NCI-H1417 treated with DMSO at 0.1 percent for 48 hours (cell line): ENCODE measurements around the gene PCP4L1.

Experiments used
- DNase-seq: peaks from one replicate; lab custom pipeline; 2025; lab: John Stamatoyannopoulos, UW

Gene PCP4L1

GRCh38 chr1:161266836-161267235, 8.3 kb downstream of the PCP4L1 start:
- DNase-seq: no peak

- no peak for DNase-seq
These were observed 8.8 kb downstream of the PCP4L1 start for GRCh38 chr1:161267321-161267720.

GRCh38 chr1:161273402-161273801, 14.9 kb downstream of the PCP4L1 start:
- no peak for DNase-seq

GRCh38 chr1:161274874-161275273, 16.3 kb downstream of the PCP4L1 start:
- no peak for DNase-seq

- no peak for DNase-seq
These were observed 24.4 kb downstream of the PCP4L1 start for GRCh38 chr1:161282991-161283390.

- no peak for DNase-seq
These were observed 26.6 kb downstream of the PCP4L1 start for GRCh38 chr1:161285113-161285512.

GRCh38 chr1:161285521-161285920, 27.0 kb downstream of the PCP4L1 start:
- DNase-seq: no peak

- DNase-seq: no peak
These were observed 29.0 kb downstream of the PCP4L1 start for GRCh38 chr1:161287482-161288054.

GRCh38 chr1:161290779-161291178, 32.2 kb downstream of the PCP4L1 start:
- DNase-seq: no peak

GRCh38 chr1:161297415-161297814, 38.9 kb downstream of the PCP4L1 start:
- DNase-seq: no peak

GRCh38 chr1:161298116-161298515, 39.6 kb downstream of the PCP4L1 start:
- DNase-seq: no peak

- no peak for DNase-seq
These were observed 40.8 kb downstream of the PCP4L1 start for GRCh38 chr1:161299347-161299746.

GRCh38 chr1:161300478-161300877, 41.9 kb downstream of the PCP4L1 start:
- no peak for DNase-seq

GRCh38 chr1:161304927-161305866, 46.7 kb downstream of the PCP4L1 start:
- DNase-seq: no peak

GRCh38 chr1:161305867-161306519, 47.4 kb downstream of the PCP4L1 start:
- peak; percentile 44 for DNase-seq

GRCh38 chr1:161307230-161307768, 48.8 kb downstream of the PCP4L1 start:
- no peak for DNase-seq

- DNase-seq: no peak
These were observed 49.5 kb downstream of the PCP4L1 start for GRCh38 chr1:161307892-161308638.

GRCh38 chr1:161309868-161310267, 51.3 kb downstream of the PCP4L1 start, which contains the start of gene MPZ:
Gene MPZ (minus strand): TSS chr1:161309968. CDS start chr1:161309905, 63 bp downstream.
- DNase-seq: no peak

- no peak for DNase-seq
These were observed 53.1 kb downstream of the PCP4L1 start for GRCh38 chr1:161311595-161312181.

GRCh38 chr1:161313554-161314200, 55.1 kb downstream of the PCP4L1 start:
- DNase-seq: no peak
